Activated T-cell treated with anti-CD3 and anti-CD28 coated beads, Interleukin-2, amount 50 U/mL, for 72 hours (primary cell): ENCODE measurements around the gene MYT1. TPM values are rescaled to one million over a fixed set of nuclear protein-coding genes. Genes with fewer than 3 reads are reported as not detected.
"Not testable (repeated sequence)": the region's sequence is repeated elsewhere in the genome, so short reads cannot be mapped to it uniquely, and the experiment has no call there.

Source experiments
- ATAC-seq, 2 donors: fragments of 150-1000 bp; cut with Tn5 transposase; replicated peaks in 1 of 2; 2 replicates each; pipeline ENCODE4 v1.10.0; 2021; ENCODE audit warnings: moderate library complexity in 2 of 2, mild to moderate bottlenecking in 1 of 2
- DNase-seq, 2 donors: peaks; one replicate each; pipeline ENCODE4 v3.0.0; 2021 to 2022; ENCODE audit warnings: mixed read lengths in 1 of 2
- H3K27ac Mint-ChIP-seq: one replicate; pipeline ENCODE4 v1.8.0; 2022; ENCODE audit warnings: mild to moderate bottlenecking, moderate library complexity, mixed read lengths
- H3K27me3 Mint-ChIP-seq: one replicate; pipeline ENCODE4 v1.8.0; 2022; ENCODE audit warnings: low read depth, mixed read lengths
- H3K36me3 Mint-ChIP-seq, 2 donors: one replicate each; pipeline ENCODE4 v1.8.0; 2022; ENCODE audit warnings: mixed read lengths in 2 of 2, mild to moderate bottlenecking in 1 of 2; ENCODE audit not compliant: insufficient read depth in 2 of 2
- H3K4me1 Mint-ChIP-seq: one replicate; pipeline ENCODE4 v1.8.0; 2022; ENCODE audit warnings: low read depth, mixed read lengths
- H3K4me3 Mint-ChIP-seq, 2 donors: one replicate each; pipeline ENCODE4 v1.8.0; 2022; ENCODE audit warnings: mild to moderate bottlenecking in 2 of 2, mixed read lengths in 2 of 2, moderate library complexity in 2 of 2
- H3K9me3 Mint-ChIP-seq, 2 donors: one replicate each; pipeline ENCODE4 v1.8.0; 2022; ENCODE audit warnings: mixed read lengths in 2 of 2
- total RNA-seq, 2 donors: library from RNA; stranded (reverse); gene quantifications; one replicate each; pipeline ENCODE4 v1.2.3, GENCODE V29; 2022

The MYT1 gene
- total RNA-seq, 2 donors from 2014 or later, result 0.12 to 0.23 TPM

GRCh38 chr20:64279826-64280459 lies 115.7 kb downstream of the MYT1 start:
- ATAC-seq, result peak in 1 of 2 donors; percentile 74
- Mint-ChIP-seq H3K36me3 (no peaks in the 10 kb centered on the region), H3K4me3 (no peak overlapping the region), H3K9me3 (no peaks in the 10 kb centered on the region), H3K4me1 (peaks cover 16% of the 10 kb centered on the region), H3K27me3 (no peaks in the 10 kb centered on the region), H3K27ac (no peak overlapping the region)
- peak in 1 of 2 donors; percentile 41 for DNase-seq

- DNase-seq (no peak), ATAC-seq (no peak)
- Mint-ChIP-seq H3K27me3 (no peaks in the 10 kb centered on the region), H3K4me1 (peaks cover 16% of the 10 kb centered on the region), H3K4me3 (no peak overlapping the region), H3K9me3 (no peaks in the 10 kb centered on the region), H3K27ac (no peak overlapping the region), H3K36me3 (no peaks in the 10 kb centered on the region)
Observed at GRCh38 chr20:64280460-64280843, 116.2 kb downstream of the MYT1 start.

DNA sequence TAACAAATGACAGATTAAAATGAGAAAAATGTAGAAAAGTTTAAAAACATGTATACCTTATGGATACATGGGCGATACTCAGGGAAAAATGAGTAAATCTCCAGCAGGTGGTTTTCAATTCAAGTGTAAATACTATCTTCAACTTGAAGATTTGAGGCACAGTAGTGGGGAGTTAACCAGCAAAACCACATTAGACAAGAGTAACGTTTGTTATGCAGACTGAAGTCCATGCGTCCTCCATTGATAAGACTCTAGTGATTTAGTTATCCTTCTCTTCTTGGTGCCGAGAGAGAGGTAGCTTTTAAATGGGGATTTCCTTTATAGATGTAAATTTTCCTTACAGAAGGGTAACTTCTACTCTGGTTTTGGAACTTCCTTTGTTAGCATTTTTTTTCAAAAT lies 119.4 kb downstream of the MYT1 start:
- H3K27me3 Mint-ChIP-seq, result no peaks in the 10 kb centered on the region
- ATAC-seq, result no peak
- no peaks in the 10 kb centered on the region for H3K36me3 Mint-ChIP-seq
- no peaks in the 10 kb centered on the region for H3K9me3 Mint-ChIP-seq
- peaks cover 16% of the 10 kb centered on the region for H3K4me1 Mint-ChIP-seq
- H3K27ac Mint-ChIP-seq, result no peak overlapping the region
- H3K4me3 Mint-ChIP-seq, result no peak overlapping the region
- DNase-seq, result no peak

GRCh38 chr20:64285579-64286446 lies 121.6 kb downstream of the MYT1 start:
- H3K27ac Mint-ChIP-seq, H3K4me3 Mint-ChIP-seq, H3K27me3 Mint-ChIP-seq, H3K4me1 Mint-ChIP-seq, H3K9me3 Mint-ChIP-seq, H3K36me3 Mint-ChIP-seq: not testable (repeated sequence)
- peak; percentile 91 to 95 for ATAC-seq
- peak; percentile 97 for DNase-seq

DNA sequence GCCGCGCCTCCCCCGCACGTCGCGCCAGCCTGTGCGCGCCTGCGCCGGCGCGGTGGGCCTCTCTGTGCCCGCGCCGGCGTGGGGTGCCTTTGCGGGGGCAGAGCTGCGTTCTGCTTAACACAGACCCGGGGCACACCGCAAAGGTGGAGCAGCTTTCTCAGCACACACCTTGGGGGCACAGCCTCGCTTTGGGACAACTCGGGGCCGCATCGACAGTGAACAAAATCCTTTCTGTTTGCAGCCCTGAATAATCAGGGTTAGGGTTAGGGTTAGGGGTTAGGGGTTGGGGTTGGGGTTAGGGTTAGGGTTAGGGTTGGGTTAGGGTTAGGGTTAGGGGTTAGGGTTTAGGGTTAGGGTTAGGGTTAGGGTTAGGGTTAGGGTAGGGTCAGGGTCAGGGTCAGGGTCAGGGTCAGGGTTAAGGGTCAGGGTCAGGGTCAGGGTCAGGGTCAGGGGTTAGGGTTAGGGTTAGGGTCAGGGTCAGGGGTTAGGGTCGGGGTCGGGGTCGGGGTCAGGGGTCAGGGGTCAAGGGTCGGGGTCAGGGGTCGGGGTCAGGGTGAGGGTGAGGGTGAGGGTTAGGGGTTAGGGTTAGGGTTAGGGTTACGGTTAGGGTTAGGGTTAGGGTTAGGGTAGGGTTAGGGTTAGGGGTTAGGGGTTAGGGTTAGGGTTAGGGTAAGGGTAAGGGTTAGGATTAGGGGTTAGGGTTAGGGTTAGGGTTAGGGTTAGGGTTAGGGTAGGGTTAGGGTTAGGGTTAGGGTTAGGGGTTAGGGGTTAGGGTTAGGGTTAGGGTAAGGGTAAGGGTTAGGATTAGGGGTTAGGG lies 122.4 kb downstream of the MYT1 start:
- not testable (repeated sequence) for H3K27ac Mint-ChIP-seq, H3K9me3 Mint-ChIP-seq, H3K4me1 Mint-ChIP-seq, H3K27me3 Mint-ChIP-seq, H3K4me3 Mint-ChIP-seq, H3K36me3 Mint-ChIP-seq
- peak in 1 of 2 donors; percentile 9 for ATAC-seq
- DNase-seq, result peak in 1 of 2 donors; percentile 31

DNA sequence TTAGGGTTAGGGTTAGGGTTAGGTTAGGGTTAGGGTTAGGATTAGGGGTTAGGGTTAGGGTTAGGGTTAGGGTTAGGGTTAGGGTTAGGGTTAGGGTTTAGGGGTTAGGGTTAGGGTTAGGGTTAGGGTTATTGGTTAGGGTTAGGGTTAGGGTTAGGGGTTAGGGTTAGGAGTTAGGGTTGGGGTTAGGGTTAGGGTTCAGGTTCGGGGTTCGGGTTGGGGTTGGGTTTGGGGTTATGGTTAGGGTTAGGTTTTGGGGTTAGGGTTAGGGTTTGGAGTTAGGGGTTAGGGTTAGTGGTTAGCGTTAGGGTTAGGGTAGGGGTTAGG lies 123.0 kb downstream of the MYT1 start:
- H3K36me3 Mint-ChIP-seq, H3K27me3 Mint-ChIP-seq, H3K4me3 Mint-ChIP-seq, H3K27ac Mint-ChIP-seq, ATAC-seq, H3K4me1 Mint-ChIP-seq, H3K9me3 Mint-ChIP-seq, DNase-seq: not testable (repeated sequence)

Other genes starting within 250 kb of the MYT1 start
- gene UCKL1, start 208.0 kb upstream of the MYT1 start, total RNA-seq, result 10 to 100 TPM; 27.9 to 33.1 TPM
- gene ZNF512B, start 194.5 kb upstream of the MYT1 start, total RNA-seq, result 10 to 100 TPM; 20.0 to 20.6 TPM
- gene SAMD10, start 184.8 kb upstream of the MYT1 start, total RNA-seq, result 10 to 100 TPM; 54.6 to 77.0 TPM
- gene PRPF6, start 183.3 kb upstream of the MYT1 start, total RNA-seq, result 10 to 100 TPM; 77.5 to 95.7 TPM
- 10 to 100 TPM; 28.6 to 35.6 TPM for gene C20orf204, start 128.3 kb upstream of the MYT1 start, total RNA-seq
- gene SOX18, start 114.8 kb upstream of the MYT1 start, total RNA-seq, result under 1 TPM; 0.46 to 0.72 TPM
- gene TCEA2, start 101.3 kb upstream of the MYT1 start, total RNA-seq, result 10 to 100 TPM; 55.5 to 61.6 TPM
- 10 to 100 TPM; 38.1 to 40.0 TPM for gene RGS19, start 84.9 kb upstream of the MYT1 start, total RNA-seq
- gene OPRL1, start 84.4 kb upstream of the MYT1 start, total RNA-seq, result 1 to 10 TPM; 1.3 to 1.7 TPM
- gene LKAAEAR1, start 80.1 kb upstream of the MYT1 start, total RNA-seq, result under 1 TPM in 1 of 2 donors, not detected in 1; 0.29 TPM
- gene NPBWR2, start 56.9 kb upstream of the MYT1 start, total RNA-seq, result not detected
- gene PCMTD2, start 91.3 kb downstream of the MYT1 start, total RNA-seq, result 10 to 100 TPM; 52.8 to 67.8 TPM